Measurements from ENCODE around the gene ARID3A.

ARID3A gene

DNA sequence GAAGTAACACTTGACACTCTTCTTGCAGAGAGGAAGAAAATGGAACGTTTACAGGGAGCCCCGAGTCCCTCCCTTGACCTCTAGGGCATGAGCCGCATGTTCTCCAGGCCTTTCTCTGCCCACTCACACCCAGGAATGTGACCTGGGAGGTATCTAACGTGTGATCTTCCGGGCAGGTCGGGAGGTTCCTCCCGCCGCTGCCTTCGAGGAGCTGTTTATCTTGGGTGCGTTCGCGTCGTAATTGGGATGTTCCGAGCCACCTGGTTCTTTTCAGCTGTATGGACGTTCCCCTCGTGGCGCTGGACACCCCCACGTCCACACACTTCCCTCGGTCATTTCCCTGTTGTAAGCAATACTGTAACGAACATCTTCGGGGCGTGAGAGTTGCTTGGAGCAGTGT, 13.6 kb downstream of the ARID3A start:
- TF ChIP-seq, protein P1, sequence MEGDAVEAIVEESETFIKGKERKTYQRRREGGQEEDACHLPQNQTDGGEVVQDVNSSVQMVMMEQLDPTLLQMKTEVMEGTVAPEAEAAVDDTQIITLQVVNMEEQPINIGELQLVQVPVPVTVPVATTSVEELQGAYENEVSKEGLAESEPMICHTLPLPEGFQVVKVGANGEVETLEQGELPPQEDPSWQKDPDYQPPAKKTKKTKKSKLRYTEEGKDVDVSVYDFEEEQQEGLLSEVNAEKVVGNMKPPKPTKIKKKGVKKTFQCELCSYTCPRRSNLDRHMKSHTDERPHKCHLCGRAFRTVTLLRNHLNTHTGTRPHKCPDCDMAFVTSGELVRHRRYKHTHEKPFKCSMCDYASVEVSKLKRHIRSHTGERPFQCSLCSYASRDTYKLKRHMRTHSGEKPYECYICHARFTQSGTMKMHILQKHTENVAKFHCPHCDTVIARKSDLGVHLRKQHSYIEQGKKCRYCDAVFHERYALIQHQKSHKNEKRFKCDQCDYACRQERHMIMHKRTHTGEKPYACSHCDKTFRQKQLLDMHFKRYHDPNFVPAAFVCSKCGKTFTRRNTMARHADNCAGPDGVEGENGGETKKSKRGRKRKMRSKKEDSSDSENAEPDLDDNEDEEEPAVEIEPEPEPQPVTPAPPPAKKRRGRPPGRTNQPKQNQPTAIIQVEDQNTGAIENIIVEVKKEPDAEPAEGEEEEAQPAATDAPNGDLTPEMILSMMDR (IDR thresholded peaks at IDR 0.05; ENCODE audit: insufficient read depth, low read length, poor library complexity, severe bottlenecking): no peak
- no peak for TF ChIP-seq EZH2phosphoT487 (conservative IDR thresholded peaks at IDR 0.05; ENCODE audit: low read length)
- Histone ChIP-seq H3K79me2 (ENCODE audit: insufficient read depth, low read length) (no peaks in the 10 kb centered on the region), H3F3A (ENCODE audit: insufficient read depth) (no peaks in the 10 kb centered on the region), H3K4me3 (ENCODE audit: insufficient read depth, low read length, poor library complexity, severe bottlenecking) (no peak overlapping the region), H4K20me1 (ENCODE audit: low read depth, low read length) (no peaks in the 10 kb centered on the region), H3K27ac (ENCODE audit: low read depth, low read length) (no peak overlapping the region), H3K9me3 (ENCODE audit: insufficient read depth, low read length) (no peaks in the 10 kb centered on the region), H3K36me3 (ENCODE audit: low read length) (no peaks in the 10 kb centered on the region), H3K9me2 (replicated peaks; ENCODE audit: insufficient read depth, low read length) (no peaks in the 10 kb centered on the region), H3K27me3 (ENCODE audit: low read length) (no peaks in the 10 kb centered on the region), H2AFZ (ENCODE audit: low read depth, low read length, severe bottlenecking) (no peak overlapping the region), H3K9ac (ENCODE audit: low read length) (no peak overlapping the region), H3K4me2 (ENCODE audit: low read depth, low read length, poor library complexity, severe bottlenecking) (no peak overlapping the region)

GRCh38 chr19:939922-940321, 14.1 kb downstream of the ARID3A start:
- H3K4me2 ChIP-seq (ENCODE audit: low read depth, low read length, poor library complexity, severe bottlenecking): no peak overlapping the region
- H3K27me3 ChIP-seq (ENCODE audit: low read length): no peaks in the 10 kb centered on the region

DNA sequence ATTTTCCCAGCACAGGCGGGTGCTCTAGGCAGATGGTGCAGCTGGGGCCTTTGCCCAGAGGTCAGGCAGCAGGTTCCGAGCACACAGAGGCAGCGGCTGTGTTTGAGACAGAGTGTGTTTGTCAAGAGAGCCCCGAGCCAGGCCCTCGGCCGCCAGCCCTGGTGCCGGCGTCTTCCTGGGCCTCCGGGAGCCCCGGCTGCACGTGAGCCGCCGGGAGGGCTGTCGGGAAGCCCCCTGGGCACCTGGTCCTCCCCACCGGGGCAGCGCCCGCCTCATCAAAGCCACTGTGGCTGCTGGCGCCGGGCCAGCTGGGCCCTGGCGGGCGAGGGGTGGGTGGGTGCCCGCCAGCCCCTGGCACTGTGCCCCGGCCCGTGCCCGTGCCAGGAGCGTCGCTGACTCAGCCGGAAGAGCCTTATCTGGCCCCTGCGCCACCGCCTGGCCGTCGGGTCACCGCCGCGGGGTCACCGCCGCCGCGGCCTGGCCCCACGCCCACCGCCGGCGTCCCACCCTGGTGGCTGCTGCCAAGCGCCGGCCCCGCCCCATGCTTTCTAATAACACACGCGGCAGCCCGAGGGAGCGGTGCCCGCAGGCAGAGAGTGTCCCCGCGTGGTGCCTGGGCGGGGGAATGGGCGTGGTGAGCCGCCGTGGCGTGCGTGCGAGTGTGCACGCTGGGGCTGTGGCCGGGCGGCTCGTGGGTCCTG, 14.9 kb downstream of the ARID3A start:
- Histone ChIP-seq H2AFZ (ENCODE audit: low read depth, low read length, severe bottlenecking) (no peak overlapping the region), H3K79me2 (ENCODE audit: insufficient read depth, low read length) (no peaks in the 10 kb centered on the region), H3K36me3 (ENCODE audit: low read length) (no peaks in the 10 kb centered on the region), H3F3A (ENCODE audit: insufficient read depth) (no peaks in the 10 kb centered on the region), H3K27ac (ENCODE audit: low read depth, low read length) (no peak overlapping the region), H3K9me2 (replicated peaks; ENCODE audit: insufficient read depth, low read length) (no peaks in the 10 kb centered on the region), H3K9ac (ENCODE audit: low read length) (no peak overlapping the region), H3K4me3 (ENCODE audit: insufficient read depth, low read length, poor library complexity, severe bottlenecking) (no peak overlapping the region), H3K9me3 (ENCODE audit: insufficient read depth, low read length) (no peaks in the 10 kb centered on the region), H4K20me1 (ENCODE audit: low read depth, low read length) (no peaks in the 10 kb centered on the region), H3K4me2 (ENCODE audit: low read depth, low read length, poor library complexity, severe bottlenecking) (peak overlapping the region; percentile 20), H3K27me3 (ENCODE audit: low read length) (no peaks in the 10 kb centered on the region)
- TF ChIP-seq, protein P1 (IDR thresholded peaks at IDR 0.05; ENCODE audit: insufficient read depth, low read length, poor library complexity, severe bottlenecking): no peak
- no peak for TF ChIP-seq EZH2phosphoT487 (conservative IDR thresholded peaks at IDR 0.05; ENCODE audit: low read length)

More at GRCh38 chr19:939922-940321, 14.1 kb downstream of the ARID3A start:
- Histone ChIP-seq H3K4me3 (ENCODE audit: insufficient read depth, low read length, poor library complexity, severe bottlenecking) (no peak overlapping the region), H3K79me2 (ENCODE audit: insufficient read depth, low read length) (no peaks in the 10 kb centered on the region), H4K20me1 (ENCODE audit: low read depth, low read length) (no peaks in the 10 kb centered on the region), H3F3A (ENCODE audit: insufficient read depth) (no peaks in the 10 kb centered on the region), H3K36me3 (ENCODE audit: low read length) (no peaks in the 10 kb centered on the region), H3K9ac (ENCODE audit: low read length) (no peak overlapping the region), H3K9me2 (replicated peaks; ENCODE audit: insufficient read depth, low read length) (no peaks in the 10 kb centered on the region), H2AFZ (ENCODE audit: low read depth, low read length, severe bottlenecking) (no peak overlapping the region), H3K9me3 (ENCODE audit: insufficient read depth, low read length) (no peaks in the 10 kb centered on the region), H3K27ac (ENCODE audit: low read depth, low read length) (no peak overlapping the region)
- TF ChIP-seq, protein P1 (IDR thresholded peaks at IDR 0.05; ENCODE audit: insufficient read depth, low read length, poor library complexity, severe bottlenecking): no peak
- TF ChIP-seq EZH2phosphoT487 (conservative IDR thresholded peaks at IDR 0.05; ENCODE audit: low read length): no peak
